GM12872 (cell line): ENCODE results near the gene PMEPA1.

Experiments used
- TF ChIP-seq, protein P1 (sequence below): IDR thresholded peaks from 3 replicates; pipeline ENCODE4 v1.5.1; 2011; ENCODE audit warnings: low read depth, mild to moderate bottlenecking, low read length, moderate library complexity; ENCODE audit not compliant: insufficient read depth

Gene PMEPA1

DNA sequence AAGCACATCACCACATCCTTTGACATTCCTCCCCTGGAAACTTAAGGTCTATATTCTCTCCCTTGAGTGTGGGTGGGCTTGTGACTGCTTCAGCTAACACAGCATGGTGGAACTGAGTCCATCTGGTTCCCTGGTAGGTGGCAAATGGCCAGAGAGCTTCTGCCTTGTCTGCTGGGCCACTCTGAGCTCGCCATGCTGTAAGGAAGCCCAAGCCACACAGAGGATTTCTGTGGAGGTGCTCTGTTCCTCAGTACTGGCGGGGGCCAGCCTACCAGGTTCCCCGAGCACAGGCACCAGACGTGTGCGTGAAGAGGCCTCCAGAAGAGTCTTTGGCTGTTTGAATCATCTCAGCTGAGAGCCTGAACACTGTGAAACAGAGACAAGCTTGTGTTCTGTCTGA lies 41.6 kb upstream of the PMEPA1 start:
- TF ChIP-seq, protein P1, sequence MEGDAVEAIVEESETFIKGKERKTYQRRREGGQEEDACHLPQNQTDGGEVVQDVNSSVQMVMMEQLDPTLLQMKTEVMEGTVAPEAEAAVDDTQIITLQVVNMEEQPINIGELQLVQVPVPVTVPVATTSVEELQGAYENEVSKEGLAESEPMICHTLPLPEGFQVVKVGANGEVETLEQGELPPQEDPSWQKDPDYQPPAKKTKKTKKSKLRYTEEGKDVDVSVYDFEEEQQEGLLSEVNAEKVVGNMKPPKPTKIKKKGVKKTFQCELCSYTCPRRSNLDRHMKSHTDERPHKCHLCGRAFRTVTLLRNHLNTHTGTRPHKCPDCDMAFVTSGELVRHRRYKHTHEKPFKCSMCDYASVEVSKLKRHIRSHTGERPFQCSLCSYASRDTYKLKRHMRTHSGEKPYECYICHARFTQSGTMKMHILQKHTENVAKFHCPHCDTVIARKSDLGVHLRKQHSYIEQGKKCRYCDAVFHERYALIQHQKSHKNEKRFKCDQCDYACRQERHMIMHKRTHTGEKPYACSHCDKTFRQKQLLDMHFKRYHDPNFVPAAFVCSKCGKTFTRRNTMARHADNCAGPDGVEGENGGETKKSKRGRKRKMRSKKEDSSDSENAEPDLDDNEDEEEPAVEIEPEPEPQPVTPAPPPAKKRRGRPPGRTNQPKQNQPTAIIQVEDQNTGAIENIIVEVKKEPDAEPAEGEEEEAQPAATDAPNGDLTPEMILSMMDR = no peak

DNA sequence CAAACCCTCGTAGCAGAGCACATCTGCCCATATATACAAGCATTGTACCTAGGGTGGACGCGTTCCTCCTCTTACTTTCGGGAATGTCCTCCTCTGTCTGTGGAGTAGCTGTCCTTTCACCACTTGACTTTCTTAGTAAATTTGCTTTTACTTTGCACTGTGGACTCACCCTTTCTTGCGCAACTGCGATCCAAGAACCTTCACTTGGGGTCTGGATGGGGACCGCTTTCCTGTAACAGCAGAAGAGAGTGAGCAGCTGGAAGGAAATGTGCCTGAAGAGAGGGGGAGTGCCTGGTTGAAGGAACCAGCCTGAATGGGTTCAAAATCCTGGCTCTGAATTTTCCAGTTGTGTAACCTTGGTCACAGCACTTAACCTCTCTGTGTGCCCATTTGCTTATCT lies 40.1 kb upstream of the PMEPA1 start:
- TF ChIP-seq, protein P1 = no peak

DNA sequence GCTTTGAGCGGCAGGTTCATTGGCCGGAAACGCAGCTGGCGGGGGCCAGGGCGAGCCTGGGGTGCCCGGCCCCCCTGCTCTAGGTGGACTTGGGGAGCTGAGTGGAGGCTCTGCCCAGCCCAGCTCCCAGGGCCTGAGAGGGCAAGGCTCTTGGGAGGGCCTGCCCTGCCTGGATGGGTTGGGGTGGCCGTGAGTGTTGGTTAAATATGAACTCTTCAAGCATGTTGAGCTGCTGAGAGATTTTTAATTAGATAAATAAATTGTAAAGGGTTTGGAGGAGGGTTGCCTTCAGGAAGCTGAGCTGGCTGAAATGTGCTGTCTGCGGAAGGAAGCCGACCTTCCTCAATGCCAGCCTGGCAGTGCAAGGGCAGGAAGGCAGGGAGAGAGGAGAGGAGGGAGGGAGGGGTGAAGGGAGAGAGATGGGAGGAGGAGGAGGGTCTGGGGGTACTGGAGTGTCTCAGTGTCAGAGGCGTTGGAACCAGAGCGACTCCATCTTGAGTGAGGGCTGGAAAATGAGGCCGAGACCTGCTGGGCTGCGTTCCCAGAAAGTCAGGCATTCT lies 39.4 kb upstream of the PMEPA1 start:
- TF ChIP-seq, protein P1 = no peak

GRCh38 chr20:57748601-57749130 lies 38.9 kb upstream of the PMEPA1 start:
- TF ChIP-seq, protein P1 = no peak

DNA sequence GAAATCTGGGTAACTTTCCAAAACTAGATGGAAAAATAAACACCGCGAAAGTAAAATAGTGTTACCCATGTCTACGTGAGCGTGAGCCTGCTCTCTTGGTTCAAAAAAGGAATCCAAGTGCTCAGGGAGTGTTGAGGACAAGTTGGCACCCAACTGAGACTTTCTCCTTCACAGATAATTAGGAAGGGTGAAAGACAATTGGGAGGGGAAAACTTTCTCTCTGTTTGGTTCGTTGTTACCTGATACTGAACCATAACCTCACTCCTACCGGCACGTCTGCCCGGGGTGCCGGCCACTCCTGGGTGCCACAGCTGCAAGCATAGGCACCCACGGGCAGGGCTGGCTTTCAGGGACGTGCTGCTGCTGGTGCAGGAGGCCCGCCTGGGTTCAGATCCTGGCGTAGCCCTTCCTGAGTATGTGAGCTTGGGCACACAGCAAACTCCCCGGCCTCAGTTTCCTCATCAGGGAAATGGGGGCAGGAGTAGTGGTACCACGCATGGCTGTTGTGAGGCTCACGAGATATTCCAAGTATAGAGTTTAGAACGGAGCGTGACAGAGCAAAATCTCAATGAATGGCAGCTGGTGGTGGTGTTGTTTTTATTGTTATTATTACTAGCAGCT lies 38.2 kb upstream of the PMEPA1 start:
- TF ChIP-seq, protein P1 = no peak

DNA sequence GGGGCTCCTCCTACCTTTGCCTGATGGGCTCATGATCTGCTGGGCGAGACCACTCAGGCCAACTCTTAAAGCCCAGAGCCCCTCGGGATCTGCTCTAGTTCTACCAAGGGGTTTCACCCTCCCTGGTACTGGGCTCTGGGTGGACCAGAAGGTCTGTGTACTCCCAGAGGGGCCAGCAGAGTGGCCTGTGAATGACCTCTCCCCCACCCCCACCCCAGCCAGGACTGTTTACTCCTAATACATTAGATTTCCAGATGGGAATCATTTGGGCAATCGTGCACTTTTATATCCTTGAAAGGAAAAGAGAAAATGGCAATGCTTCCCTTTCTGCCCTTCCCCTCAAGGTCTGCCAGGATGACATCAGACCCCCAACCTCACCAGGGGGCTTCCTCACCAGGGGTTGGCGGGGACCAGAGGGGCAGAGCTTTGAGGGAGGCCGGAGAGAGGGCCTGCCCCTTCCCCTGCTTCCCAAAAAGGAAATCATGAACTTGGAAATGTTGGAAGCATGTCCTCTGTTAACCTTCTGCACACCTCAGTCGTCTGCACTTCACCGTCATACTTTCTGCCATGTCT lies 37.1 kb upstream of the PMEPA1 start:
- TF ChIP-seq, protein P1 = no peak

- TF ChIP-seq, protein P1 = no peak
Observed at GRCh38 chr20:57746201-57746600, 36.4 kb upstream of the PMEPA1 start.
